Measurements from ENCODE around the gene STIM1. TPM values are rescaled to one million over a fixed set of nuclear protein-coding genes. Genes with fewer than 3 reads are reported as not detected.
A peak's percentile ranks its signal among the peaks of the same experiment; 100 is the strongest.
"Not testable (repeated sequence)": the region's sequence is repeated elsewhere in the genome, so short reads cannot be mapped to it uniquely, and the experiment has no call there.

STIM1 gene
- total RNA-seq, 1 donor, result 57.9 TPM

DNA sequence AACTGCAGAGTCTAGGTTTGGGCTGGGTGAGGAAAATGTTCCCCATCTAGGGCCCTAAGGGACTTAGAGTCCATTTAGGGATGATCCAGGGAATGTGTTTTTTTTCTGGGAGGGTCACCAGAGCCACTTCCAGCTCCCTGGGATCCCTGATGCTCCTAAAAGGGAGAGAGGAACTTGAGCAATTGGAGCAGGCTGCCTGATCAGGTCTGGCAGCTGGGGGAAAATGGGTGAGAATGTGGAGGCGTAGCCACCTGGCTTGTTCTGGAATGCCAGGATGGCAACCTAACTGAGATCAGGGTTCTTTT is 45.9 kb upstream of the STIM1 start:
- H3K36me3 ChIP-seq (ENCODE audit: insufficient read depth, low read length), result no peaks in the 10 kb centered on the region
- no peaks in the 10 kb centered on the region for H3K79me2 ChIP-seq (ENCODE audit: insufficient read depth, low read length)
- TF ChIP-seq, protein P1, sequence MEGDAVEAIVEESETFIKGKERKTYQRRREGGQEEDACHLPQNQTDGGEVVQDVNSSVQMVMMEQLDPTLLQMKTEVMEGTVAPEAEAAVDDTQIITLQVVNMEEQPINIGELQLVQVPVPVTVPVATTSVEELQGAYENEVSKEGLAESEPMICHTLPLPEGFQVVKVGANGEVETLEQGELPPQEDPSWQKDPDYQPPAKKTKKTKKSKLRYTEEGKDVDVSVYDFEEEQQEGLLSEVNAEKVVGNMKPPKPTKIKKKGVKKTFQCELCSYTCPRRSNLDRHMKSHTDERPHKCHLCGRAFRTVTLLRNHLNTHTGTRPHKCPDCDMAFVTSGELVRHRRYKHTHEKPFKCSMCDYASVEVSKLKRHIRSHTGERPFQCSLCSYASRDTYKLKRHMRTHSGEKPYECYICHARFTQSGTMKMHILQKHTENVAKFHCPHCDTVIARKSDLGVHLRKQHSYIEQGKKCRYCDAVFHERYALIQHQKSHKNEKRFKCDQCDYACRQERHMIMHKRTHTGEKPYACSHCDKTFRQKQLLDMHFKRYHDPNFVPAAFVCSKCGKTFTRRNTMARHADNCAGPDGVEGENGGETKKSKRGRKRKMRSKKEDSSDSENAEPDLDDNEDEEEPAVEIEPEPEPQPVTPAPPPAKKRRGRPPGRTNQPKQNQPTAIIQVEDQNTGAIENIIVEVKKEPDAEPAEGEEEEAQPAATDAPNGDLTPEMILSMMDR (IDR thresholded peaks at IDR 0.05; ENCODE audit: extremely low read depth, low read depth, low read length), result no peak
- DNase-seq (ENCODE audit: insufficient read length, low spot score, missing footprints), result no peak
- H3K27me3 ChIP-seq (ENCODE audit: insufficient read depth, low read length), result no peaks in the 10 kb centered on the region
- no peaks in the 10 kb centered on the region for H4K20me1 ChIP-seq (ENCODE audit: insufficient read depth, low read length)
- H2AFZ ChIP-seq (ENCODE audit: low read length), result no peak overlapping the region
- peaks cover 8% of the 10 kb centered on the region for H3K4me1 ChIP-seq (ENCODE audit: insufficient read depth, low read length)
- no peaks in the 10 kb centered on the region for H3K9me3 ChIP-seq (ENCODE audit: low read depth, low read length)
- H3K4me3 ChIP-seq (ENCODE audit: insufficient read depth, low read length), result no peak overlapping the region
- no peak overlapping the region for H3K4me2 ChIP-seq (ENCODE audit: insufficient read depth, low read length)
- H3K27ac ChIP-seq (ENCODE audit: low read depth, low read length), result no peak overlapping the region

DNA sequence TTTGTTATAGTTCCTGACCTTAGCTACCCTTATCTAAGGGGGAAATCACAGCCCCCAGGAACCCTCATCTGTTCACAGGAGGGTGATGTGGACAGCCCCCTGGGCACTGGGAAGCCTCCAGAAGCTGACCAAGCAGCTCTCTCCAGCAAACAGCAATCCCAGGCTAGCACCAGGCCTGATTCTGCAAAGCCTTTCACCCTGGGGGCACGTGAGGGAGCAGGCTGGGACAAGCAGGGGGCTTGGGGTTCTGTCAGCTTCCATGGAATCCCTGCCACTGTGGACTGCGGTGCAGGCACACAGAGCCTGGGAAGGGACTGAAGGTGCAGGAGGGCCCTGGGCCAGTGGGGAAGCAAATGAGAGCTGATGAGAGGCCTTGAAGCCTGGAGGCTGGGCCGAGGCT is 45.0 kb upstream of the STIM1 start:
- Histone ChIP-seq H3K27me3 (ENCODE audit: insufficient read depth, low read length) (no peaks in the 10 kb centered on the region), H3K9me3 (ENCODE audit: low read depth, low read length) (no peaks in the 10 kb centered on the region), H3K79me2 (ENCODE audit: insufficient read depth, low read length) (no peaks in the 10 kb centered on the region), H3K4me3 (ENCODE audit: insufficient read depth, low read length) (no peak overlapping the region), H2AFZ (ENCODE audit: low read length) (no peak overlapping the region), H3K4me1 (ENCODE audit: insufficient read depth, low read length) (peaks cover 8% of the 10 kb centered on the region), H3K27ac (ENCODE audit: low read depth, low read length) (no peak overlapping the region), H3K4me2 (ENCODE audit: insufficient read depth, low read length) (no peak overlapping the region), H4K20me1 (ENCODE audit: insufficient read depth, low read length) (no peaks in the 10 kb centered on the region), H3K36me3 (ENCODE audit: insufficient read depth, low read length) (no peaks in the 10 kb centered on the region)
- TF ChIP-seq, protein P1 (IDR thresholded peaks at IDR 0.05; ENCODE audit: extremely low read depth, low read depth, low read length), result no peak
- peak; percentile 68 for DNase-seq (ENCODE audit: insufficient read length, low spot score, missing footprints)

DNA sequence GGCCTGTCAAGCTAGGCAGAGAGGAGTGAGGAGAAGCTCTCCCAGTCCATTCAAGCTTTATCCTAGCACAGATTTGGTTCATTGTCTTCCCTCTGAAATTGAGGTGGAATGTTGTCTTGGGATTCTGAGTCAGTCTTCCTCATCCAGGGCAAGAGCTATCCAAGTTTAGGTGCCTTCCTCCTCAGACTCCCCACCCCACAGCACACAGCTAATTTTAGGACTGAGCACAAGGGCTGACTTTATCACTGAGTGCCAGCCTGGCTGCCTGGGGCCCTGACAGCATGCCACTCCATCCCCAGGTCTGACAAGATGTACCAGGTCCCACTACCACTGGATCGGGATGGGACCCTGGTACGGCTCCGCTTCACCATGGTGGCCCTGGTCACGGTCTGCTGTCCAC is 44.5 kb upstream of the STIM1 start:
- DNase-seq (ENCODE audit: insufficient read length, low spot score, missing footprints), result peak; percentile 81
- Histone ChIP-seq H2AFZ (ENCODE audit: low read length) (no peak overlapping the region), H3K4me2 (ENCODE audit: insufficient read depth, low read length) (no peak overlapping the region), H3K4me1 (ENCODE audit: insufficient read depth, low read length) (peaks cover 8% of the 10 kb centered on the region), H3K4me3 (ENCODE audit: insufficient read depth, low read length) (no peak overlapping the region), H3K27ac (ENCODE audit: low read depth, low read length) (no peak overlapping the region), H4K20me1 (ENCODE audit: insufficient read depth, low read length) (no peaks in the 10 kb centered on the region), H3K36me3 (ENCODE audit: insufficient read depth, low read length) (no peaks in the 10 kb centered on the region), H3K27me3 (ENCODE audit: insufficient read depth, low read length) (no peaks in the 10 kb centered on the region), H3K9me3 (ENCODE audit: low read depth, low read length) (no peaks in the 10 kb centered on the region), H3K79me2 (ENCODE audit: insufficient read depth, low read length) (no peaks in the 10 kb centered on the region)
- TF ChIP-seq, protein P1 (IDR thresholded peaks at IDR 0.05; ENCODE audit: extremely low read depth, low read depth, low read length), result no peak

DNA sequence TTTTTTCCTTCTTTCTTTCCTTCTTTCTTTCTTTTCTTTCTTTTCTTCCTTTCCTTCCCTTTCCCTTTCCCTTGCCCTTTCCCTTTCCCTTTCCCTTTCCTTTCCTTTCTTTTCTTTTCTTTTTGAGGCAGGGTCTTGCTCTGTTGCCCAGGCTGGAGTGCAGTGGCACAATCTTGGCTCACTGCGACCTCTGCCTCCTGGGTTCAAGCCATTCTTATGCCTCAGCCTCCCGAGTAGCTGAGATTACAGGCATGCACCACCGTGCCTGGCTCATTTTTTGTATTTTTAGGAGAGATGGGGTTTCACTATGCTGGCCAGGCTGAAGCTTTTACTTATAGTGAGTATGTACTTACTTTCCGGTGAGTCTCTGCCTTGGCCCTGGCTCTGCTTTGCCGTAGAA is 40.6 kb upstream of the STIM1 start:
- not testable (repeated sequence) for H2AFZ ChIP-seq (ENCODE audit: low read length); H3K4me3 ChIP-seq (ENCODE audit: insufficient read depth, low read length); H3K36me3 ChIP-seq (ENCODE audit: insufficient read depth, low read length); H3K79me2 ChIP-seq (ENCODE audit: insufficient read depth, low read length); H3K4me1 ChIP-seq (ENCODE audit: insufficient read depth, low read length); H3K9me3 ChIP-seq (ENCODE audit: low read depth, low read length); H4K20me1 ChIP-seq (ENCODE audit: insufficient read depth, low read length); H3K27me3 ChIP-seq (ENCODE audit: insufficient read depth, low read length); H3K27ac ChIP-seq (ENCODE audit: low read depth, low read length); H3K4me2 ChIP-seq (ENCODE audit: insufficient read depth, low read length); DNase-seq (ENCODE audit: insufficient read length, low spot score, missing footprints)

DNA sequence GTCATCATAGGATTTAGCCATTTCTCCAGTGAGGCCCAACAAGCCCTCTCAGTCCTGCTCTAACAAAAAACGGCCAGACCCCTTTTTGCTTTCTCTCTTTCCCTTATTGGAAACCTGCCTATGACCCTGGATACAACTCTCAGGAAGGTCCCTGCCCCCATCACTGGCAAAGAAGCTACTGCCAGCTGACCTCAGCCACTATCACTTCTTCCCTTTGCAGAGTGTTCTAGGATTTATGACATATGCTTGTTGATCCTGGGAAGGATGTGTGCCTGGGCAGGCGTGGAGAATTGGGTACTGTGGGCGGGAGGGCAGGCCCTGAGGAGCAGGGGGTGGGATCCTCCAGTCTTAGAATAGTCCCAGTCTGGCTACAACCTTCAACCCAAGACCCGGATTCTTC is 39.6 kb upstream of the STIM1 start:
- Histone ChIP-seq H3K79me2 (ENCODE audit: insufficient read depth, low read length) (no peaks in the 10 kb centered on the region), H3K4me3 (ENCODE audit: insufficient read depth, low read length) (no peak overlapping the region), H2AFZ (ENCODE audit: low read length) (no peak overlapping the region), H4K20me1 (ENCODE audit: insufficient read depth, low read length) (no peaks in the 10 kb centered on the region), H3K27ac (ENCODE audit: low read depth, low read length) (no peak overlapping the region), H3K4me2 (ENCODE audit: insufficient read depth, low read length) (no peak overlapping the region), H3K4me1 (ENCODE audit: insufficient read depth, low read length) (no peaks in the 10 kb centered on the region), H3K27me3 (ENCODE audit: insufficient read depth, low read length) (no peaks in the 10 kb centered on the region), H3K9me3 (ENCODE audit: low read depth, low read length) (no peaks in the 10 kb centered on the region), H3K36me3 (ENCODE audit: insufficient read depth, low read length) (no peaks in the 10 kb centered on the region)
- TF ChIP-seq, protein P1 (IDR thresholded peaks at IDR 0.05; ENCODE audit: extremely low read depth, low read depth, low read length), result no peak
- no peak for DNase-seq (ENCODE audit: insufficient read length, low spot score, missing footprints)

All from osteoblast (primary cell).